Anterior cingulate cortex (tissue), 58 donors: Measurements from ENCODE around the gene CAGE1.
"Not testable (repeated sequence)": the region's sequence is repeated elsewhere in the genome, so short reads cannot be mapped to it uniquely, and the experiment has no call there.

Experiments used
- DNase-seq, 58 donors: peaks; one replicate each; lab custom pipeline; 2025; lab: John Stamatoyannopoulos, UW

The CAGE1 gene

DNA sequence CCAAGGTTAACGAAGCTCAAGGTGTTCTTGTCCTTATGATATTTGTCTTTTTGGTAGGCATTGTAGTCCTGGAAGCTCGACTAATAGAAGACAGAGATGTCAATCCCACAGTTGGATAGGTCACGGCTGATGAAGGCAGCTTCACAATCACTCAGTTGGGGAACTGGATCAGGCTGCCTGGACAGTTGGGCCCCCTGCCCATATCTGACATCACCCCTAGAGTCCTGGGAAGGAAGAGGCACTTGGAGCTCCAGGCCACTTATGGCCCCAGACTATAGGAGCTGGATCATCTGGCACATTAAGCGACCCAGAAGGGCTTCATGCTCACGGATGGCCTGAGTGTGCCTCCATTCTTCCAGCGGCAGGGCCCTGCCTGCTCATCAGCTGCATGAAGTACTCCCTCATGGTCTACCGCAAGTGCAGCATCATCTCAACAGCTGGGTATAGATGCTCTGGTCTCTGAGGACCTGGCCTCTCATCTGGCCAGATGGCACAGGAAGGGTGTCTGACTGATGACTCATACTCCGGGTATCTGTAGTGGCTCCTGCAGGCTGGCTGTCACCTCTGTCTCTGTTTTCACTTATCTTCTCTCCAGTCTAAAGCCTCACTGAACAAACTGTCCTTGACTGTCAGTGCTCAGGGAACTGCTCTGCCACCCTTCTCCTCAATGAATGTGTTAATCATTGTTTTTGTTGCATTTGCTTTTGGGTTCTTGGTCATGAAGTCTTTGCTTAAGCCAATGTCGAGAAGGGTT is 47.4 kb downstream of the CAGE1 start:
- no peak for DNase-seq

DNA sequence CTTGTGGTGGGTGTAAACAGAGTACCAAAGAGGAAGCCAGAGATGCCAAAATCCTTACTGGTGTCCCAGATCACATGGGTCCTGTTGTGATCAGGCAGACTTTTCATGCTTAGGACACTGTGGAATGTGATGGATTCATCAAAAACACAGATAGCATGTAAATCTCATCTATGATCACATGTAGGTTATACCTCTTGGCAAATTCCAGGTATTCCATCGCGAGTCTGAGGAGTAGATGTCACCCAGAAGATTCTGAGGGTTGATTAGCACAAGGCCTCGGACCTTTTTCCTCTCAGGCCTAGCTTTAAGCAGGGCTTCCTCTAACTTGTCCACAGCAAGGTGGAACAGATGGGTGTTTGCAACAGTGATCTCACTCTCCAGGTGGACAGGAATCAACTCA is 48.3 kb downstream of the CAGE1 start:
- no peak for DNase-seq

DNA sequence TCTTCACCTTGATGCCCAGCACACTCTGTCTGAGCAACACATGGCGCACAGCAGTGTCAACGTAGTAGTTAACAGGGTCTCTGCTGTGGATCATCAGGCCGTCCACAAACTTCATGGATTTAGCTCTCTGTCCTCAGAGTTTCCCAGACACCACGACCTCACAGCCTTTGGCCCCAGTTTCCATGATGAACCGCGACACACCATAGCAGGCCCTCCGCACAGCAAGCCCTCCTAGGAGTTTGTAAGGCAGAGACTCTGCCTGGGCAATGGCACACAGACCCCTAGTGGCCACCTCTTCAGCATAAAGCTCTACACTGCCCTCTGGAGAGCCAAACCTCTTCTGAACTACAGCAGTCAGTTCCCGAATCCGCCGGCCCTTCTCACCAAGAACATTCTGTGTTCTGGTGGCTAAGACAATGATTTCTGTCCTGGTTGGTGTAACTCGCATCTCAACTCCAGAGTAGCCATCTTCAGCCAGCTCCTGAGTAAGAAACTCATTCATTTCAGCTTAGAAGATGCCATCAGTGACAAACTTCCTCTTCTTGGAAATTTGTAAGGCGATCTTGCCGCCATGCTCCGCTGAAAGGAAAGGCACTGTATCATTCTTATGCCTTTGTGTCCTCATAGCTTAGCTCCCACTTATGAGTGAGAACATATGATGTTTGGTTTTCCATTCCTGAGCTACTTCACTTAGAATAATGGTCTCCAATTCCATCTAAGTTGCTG is 50.4 kb downstream of the CAGE1 start:
- not testable (repeated sequence) for DNase-seq

DNA sequence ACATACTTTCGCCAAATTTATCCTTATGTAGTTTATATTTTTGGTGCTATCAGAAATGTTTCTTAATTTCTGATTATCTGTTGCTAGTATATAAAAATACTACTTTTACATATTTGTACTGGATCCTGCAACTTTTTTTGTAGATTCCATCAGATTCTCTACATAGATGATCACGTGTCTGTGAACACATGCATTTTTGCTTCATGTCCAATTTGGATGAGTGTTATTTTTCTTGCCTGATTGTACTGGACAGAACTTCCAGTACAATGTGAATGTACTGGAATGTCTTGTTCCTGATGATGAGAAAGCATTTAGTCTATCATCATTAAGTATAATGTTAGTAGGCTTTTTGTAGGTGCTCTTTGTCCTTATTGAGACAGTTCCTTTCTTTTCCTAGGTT is 51.5 kb downstream of the CAGE1 start:
- no peak for DNase-seq

DNA sequence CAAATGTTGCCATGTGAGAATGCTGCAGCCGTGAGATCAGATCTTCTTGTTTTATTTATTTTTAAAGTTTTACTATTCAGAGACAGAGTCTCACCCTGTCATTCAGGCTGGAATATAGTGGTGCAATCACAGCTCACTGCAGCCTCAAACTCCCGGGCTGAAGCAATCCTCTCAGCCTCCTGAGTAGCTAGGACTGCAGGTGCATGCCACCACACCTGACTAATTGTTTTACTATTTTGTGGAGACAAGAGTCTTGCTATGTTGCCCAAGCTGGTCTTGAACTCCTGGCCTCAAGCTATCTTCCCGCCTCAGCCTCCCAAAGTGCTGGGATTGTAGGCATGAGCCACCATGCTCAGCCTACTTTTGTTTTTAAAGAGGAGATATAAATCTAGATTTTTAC is 54.0 kb downstream of the CAGE1 start:
- no peak for DNase-seq

DNA sequence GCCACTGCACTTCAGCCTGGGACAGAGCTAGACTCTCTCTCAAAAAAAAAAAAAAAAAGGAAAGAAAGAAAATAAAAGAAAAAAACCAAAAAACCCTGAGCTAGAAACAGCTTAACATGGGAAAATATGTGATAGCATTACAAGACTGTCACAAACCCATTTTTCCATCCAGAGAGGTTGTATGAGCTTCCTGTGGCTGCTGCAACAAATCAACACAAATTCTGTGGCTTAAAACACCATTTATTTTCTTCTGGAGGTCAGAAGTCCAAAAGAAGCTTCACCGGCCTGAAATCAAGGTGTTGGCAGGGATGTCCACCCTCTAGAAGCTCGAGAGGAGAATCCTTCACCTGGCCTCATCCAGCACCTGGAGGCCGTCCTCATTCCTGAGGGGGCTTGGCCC is 54.9 kb downstream of the CAGE1 start:
- DNase-seq = no peak

DNA sequence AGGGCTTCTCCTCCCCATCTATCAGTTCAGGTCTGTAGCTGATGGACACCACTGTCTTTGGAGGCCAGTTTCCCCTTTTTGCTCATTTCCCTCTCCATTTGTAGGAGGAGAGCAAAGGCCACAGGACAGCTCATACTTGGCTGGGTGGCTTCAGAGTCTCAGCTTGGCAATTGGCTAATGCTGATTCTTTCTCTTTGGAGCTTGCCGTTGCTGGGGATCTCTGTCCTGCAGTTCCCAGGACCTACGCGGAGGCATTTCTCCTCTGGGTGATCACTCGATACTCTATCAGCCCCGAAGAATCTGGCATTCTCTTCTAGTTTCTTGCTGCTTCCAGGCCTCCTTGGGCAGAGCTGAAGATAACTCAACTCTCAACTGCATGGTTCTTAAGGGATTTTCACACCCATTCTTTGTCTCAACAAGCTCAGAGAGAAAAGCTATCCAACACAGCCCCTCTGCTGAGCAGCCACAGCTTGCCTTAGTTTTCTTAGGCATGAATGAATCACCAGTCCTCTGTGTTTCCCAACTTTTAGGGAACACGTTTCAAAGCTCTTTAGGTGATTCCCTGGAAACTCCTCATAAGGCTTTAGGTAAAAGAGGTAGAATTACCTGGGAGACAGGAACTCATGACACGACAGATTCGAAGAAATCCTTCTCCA is 57.3 kb downstream of the CAGE1 start:
- DNase-seq = peak in 1 of 58 donors; percentile 25

DNA sequence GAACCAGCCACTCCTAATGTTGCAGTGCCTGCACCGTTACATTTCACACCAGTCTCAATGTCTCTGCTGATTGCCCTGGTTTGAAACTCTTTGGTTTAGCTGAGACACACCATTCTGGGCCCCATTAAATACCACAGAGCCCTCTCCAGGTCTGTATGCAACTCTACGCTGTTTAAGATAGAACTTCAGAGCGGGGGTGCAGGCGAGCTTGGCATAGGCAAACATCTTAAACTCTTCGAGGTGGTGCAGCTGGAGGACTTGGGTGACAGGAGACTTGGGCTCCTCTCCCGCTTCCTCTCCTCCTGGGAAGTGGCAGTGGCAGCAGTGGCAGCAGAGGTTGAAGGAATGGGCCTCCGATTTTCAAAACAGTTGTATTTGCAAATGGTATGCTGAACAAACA is 58.1 kb downstream of the CAGE1 start:
- no peak for DNase-seq

DNA sequence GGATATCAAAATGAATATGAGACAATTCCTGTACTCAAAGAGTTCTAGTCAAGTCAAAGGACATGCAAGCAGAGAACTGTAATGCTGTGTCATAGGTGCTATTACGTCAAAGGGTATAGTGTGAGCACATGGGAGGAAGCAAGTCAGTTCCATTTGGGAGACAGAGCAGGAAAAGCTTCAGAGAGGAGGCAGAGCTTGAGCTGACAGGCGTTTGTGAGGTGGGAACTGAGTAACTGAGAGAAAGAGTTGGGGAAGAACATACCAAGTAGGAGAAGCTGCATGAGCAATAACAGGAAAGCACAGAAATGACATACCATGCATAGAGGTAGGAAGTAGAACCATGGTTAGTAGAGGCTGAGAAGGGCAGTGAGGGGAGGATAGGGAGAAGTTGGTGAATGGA is 61.3 kb downstream of the CAGE1 start:
- DNase-seq = no peak

DNA sequence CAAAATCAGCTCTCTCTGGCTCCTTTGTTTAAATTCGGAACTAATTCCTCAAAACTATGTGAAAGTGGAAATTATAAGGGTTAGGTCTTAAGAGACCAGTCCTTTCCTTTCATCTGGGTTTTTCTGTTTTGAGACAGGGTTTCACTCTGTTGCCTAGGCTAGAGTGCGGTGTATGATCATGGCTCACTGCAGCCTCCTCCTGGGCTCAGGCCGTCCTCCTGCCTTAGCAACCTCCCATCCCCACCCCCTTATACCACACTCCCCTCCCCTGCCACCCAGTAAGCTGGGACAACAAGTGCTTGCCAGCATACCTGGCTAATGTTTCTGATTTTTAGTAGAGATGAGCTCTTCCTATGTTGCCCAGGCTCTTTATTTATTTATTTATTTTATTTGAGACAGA is 63.8 kb downstream of the CAGE1 start:
- DNase-seq = no peak

DNA sequence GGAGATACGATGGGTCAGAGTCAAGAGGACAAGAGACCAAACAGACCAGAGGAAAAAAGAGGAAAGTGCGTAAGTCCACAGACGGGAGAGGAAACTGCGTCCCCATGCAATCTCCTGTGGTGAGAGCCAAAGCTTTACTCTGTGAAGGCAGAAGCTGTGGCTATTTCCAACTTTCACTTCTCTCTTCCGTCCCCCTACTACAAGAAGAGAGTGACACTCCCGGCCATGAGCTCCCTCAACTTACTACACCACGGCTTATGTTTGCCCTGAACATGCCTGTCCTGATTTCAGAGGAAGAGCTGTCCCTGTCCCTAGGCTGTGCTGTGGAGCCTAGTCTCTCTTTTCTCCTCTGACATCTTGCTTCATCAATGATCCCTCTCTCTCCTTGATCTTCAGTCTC is 65.0 kb downstream of the CAGE1 start:
- DNase-seq = peak in 20 of 58 donors; percentile 2 to 52 (median 15)

DNA sequence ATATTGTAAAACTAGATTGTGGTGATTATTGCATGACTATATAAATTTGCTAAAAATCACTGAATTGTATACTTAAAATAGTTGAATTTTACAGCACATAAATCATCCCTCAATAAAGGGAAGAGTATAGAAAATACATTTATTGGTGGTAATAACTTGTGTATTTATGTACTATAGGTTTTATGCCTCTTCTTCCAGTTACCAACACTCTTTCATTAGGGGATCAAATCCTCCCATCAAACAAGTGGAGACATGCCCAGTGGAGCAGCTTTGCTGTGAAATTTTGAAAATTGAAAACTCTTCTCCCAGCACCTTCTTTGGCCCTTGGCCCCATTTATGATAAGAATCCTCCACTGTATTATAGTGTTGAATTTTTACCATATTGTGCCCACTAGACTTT is 66.5 kb downstream of the CAGE1 start:
- DNase-seq = no peak

DNA sequence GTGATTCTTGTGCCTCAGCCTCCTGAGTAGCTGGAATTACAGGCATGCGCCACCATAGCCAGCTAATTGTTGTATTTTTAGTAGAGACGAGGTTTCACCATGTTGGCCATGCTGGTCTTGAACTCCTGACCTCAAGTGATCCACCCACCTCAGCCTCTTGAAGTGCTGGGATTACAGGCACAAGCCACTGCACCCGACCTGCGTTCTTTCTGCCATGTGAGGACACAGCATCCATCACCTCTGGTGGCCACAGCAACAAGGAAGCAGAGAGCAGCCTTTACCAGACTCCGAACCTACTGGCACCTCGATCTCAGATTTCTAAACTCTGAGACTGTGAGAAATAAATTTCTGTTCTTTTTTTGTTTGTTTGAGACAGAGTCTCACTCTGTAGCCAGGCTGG is 67.7 kb downstream of the CAGE1 start:
- DNase-seq = not testable (repeated sequence)

DNA sequence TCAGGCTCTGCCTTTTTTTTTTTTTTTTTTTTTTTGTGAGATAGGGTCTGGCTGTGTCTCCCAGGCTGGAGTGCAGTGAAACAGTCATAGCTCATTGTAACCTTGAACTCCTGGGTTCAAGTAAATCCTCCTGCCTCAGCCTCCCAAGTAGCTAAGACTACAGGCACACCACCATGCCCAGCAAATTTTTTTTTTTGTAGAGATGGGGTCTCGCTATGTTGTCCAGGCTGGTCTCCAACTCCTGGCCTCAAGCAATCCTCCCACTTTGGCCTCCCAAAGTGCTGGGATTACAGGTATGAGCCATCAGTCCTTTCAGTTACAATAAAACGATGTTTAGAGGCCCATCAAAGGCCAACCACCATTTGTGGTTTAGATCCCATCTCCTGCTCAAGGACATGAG is 70.1 kb downstream of the CAGE1 start:
- DNase-seq = not testable (repeated sequence)

DNA sequence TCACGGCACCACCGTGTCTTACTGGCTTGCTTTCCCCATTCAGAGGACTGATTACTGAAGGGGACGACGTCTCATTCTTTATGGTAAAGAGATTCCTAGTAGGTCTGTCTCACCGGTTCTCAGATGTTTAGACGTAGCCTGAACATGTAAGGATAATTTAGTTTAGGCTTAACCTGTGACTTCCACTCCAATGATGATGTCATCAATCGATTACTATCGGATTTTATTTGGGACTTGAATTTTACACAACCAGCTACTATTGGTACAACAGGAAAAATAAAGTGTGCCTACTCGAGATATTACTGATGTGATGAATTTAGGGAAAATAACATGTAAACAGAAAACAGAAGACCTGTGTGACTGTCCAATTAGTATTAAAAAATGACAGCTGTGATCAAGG is 72.0 kb downstream of the CAGE1 start:
- no peak for DNase-seq

DNA sequence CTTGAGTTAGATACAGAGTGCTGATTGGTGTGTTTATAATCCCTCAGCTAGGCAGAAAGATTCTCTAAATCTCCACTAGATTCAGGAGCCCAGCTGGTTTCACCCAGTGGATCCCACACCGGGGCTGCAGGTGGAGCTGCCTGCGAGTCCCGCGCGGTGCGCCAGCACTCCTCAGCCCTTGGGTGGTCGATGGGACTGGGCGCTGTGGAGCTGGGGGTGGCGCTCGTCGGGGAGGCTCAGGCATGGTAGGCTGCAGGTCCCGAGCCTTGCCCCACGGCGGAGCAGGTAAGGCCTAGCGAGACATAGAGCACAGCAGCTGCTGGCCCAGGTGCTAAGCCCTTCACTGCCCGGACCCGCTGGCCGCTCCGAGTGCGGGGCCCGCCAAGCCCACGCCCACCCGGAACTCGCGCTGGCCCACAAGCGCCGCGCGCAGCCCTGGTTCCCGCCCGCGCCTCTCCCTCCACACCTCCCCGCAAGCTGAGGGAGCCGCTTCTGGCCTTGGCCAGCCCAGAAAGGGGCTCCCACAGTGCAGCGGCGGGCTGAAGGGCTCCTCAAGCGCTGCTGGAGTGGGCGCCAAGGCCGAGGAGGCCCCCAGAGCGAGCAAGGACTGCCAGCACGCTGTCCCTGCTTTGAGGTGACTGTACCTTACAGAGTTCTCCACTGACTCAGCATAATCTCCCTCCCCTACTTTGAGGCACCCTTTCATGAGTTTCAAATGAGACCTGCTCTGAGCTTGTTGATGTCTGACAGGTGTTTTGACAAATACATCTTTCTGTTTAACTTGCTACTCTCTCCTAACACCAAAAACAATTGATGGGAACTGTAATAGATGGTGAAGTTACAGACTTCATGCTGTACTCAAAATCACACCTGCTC is 72.6 kb downstream of the CAGE1 start:
- DNase-seq = no peak

DNA sequence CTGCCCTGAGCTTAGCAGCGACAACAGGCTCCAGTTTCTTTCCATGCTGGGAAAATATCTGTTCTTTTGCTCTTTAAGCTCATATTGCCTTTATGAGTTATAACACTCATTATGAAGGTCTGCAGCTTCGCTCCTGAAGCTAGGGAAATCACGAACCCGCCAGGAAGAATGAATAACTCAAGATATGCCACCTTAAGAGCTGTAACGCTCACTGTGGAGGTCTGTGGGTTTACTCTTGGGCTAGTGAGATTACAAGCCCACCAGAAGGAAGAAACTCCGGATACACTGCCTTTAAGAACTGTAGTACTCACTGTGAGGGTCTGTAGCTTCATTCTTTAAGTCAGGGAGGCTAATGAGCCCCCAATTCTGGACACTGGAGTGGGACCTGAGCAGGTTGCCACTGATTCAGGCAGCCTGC is 73.6 kb downstream of the CAGE1 start:
- no peak for DNase-seq

DNA sequence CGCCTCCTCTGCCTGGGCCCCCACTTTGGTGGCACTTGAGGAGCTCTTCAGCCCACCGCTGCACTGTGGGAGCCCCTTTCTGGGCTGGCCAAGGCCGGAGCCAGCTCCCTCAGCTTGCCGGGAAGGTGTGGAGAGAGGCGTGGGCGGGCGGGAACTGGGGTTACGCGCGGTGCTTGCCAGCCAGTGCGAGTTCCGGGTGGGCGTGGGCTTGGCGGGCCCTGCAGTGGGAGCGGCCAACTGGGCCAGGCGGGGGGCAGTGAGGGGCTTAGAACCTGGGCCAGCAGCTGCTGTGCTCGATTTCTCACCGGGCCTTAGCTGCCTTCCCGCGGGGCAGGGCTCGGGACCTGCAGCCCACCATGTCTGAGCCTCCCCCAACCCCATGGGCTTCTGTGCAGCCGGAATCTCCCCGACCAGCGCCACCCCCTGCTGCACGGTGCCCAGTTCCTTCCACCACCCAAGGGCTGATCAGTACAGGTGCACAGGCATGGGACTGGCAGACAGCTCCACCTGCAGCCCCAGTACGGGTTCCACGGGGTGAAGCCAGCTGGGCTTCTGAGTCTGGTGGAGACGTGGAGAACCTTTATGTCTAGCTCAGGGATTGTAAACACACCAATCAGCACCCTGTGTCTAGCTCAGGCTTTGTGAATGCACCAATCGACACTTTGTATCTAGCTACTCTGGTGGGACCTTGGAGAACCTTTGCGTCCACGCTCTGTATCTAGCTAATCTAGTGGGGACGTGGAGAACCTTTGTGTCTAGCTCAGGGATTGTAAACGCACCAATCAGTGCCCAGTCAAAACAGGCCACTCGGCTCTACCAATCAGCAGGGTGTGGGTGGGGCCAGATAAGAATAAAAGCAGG is 74.2 kb downstream of the CAGE1 start:
- DNase-seq = not testable (repeated sequence)

DNA sequence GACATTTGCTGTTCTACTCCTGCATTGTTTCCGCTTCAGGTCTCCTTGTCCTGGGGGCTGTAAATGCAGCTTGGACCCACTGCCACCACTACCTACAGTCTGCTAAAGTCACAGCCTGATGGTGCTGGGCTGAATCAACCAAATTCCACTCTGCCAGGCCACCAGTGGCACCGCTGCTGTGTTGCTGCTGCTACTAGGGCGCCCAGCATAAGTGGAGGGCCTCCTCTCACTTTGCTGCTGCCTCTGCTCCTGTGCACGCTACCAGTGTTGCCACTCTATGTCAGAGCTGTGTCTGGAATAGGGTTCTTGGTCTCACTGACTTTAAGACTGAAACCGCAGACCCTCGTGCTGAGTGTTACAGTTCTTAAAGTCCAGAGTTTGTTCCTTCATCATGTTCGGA is 75.1 kb downstream of the CAGE1 start:
- DNase-seq = no peak
